G401 (cell line): Measurements from ENCODE around the gene PRKCA. TPM values are rescaled to one million over a fixed set of nuclear protein-coding genes. Genes with fewer than 3 reads are reported as not detected.
"Not testable (repeated sequence)": the region's sequence is repeated elsewhere in the genome, so short reads cannot be mapped to it uniquely, and the experiment has no call there.

Source experiments
- DNase-seq: peaks from one replicate; pipeline ENCODE4 v3.0.0-alpha.2; 2015; ENCODE audit warnings: low spot score
- in situ Hi-C: cut with HindIII; loops from 2 replicates; pipeline ENCODE4 v1.10.0; 2016; ENCODE audit warnings: low sequenced_read_pairs, mixed read lengths
- total RNA-seq: library from RNA; depleted of rRNA; stranded (reverse); fragments of >200 nt; shearing (Covaris generic); gene quantifications from 2 replicates; pipeline ENCODE4 v1.2.3, GENCODE V29; 2014

PRKCA gene
- total RNA-seq, 1 experiment from 2014 or later = 44.7 TPM

DNA sequence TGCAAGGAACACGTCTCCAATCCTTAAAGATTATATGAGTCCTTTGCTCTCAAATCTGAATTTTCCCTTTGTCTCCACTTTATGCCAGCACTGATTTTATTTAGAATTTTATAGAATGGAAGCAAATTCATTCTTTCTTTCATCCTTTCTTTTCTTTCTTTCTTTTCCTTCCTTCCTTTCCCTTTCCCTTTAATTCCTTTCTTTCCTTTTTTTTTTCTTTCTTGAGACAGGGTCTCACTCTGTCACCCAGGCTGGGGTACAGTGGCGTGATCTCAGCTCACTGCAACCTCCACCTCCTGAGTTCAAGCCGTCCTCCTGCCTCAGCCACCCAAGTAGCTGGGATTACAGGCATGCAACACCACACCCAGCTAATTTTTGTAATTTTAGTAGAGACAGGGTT lies 187.2 kb downstream of the PRKCA start:
- DNase-seq, in situ Hi-C loops: not testable (repeated sequence)

DNA sequence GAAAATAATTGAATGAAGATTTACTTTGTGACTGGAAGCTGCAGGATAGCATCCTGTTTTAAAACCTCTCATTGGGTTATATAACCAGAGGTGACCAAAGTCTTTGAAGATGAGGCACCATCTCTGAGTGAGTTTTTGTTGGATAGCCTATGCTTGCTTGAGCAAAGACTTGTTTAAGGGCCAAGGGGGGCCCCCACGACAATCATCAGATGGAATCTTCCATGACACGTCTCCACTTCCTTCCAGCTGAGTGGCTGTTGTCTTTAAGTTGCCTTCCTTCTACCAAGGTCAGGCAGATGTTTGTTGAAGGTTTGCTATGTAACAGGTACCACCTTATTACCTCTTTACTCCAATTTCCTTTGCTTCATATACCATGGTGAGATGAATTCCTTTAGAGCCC lies 188.8 kb downstream of the PRKCA start:
- in situ Hi-C loops = no loop called here
- no peak for DNase-seq

DNA sequence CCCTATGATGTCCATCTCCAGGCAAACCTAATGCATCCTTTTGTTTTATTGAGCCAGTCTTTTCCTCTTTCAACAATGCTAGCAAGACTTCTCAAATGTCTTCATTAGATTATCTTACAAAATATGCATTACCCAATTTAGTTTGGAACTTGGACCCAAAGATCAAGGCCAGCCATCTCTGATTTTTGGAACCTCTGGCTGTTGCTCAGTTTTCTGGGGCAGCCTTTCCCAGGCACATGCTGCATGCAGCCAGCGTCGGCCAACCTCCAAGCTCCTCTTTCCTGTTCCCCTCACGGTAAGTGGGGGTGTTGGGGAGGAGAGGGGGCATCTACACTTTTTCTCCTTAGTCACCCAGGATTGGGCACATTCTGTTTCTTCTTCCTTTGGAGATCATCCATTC lies 189.3 kb downstream of the PRKCA start:
- in situ Hi-C loops = no loop called here
- no peak for DNase-seq

DNA sequence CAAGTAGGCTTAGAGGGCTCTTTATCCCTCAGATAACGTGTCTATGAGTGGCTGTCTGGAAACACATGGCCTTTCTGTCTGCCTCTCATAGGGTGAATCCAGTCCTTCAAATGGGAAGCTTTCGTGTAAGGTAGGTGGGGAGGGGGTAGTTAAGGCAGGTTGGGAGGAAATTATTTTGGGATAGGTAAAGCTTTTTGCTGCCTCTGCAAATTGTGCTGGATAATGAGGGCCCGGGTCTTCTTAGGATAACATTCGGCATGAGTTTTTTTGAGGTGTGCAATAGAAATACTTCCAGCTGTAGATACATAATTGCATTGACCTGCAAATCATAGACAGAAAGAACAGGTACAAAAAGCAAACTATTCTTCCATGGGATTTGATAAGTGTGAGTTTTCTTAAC lies 189.7 kb downstream of the PRKCA start:
- in situ Hi-C loops = no loop called here
- DNase-seq = no peak

- in situ Hi-C loops = no loop called here
- DNase-seq = no peak
These were observed 190.2 kb downstream of the PRKCA start for GRCh38 chr17:66492561-66493005.

GRCh38 chr17:66493283-66494019 lies 191.0 kb downstream of the PRKCA start:
- DNase-seq = no peak
- in situ Hi-C loops = no loop called here

GRCh38 chr17:66494023-66494803 lies 191.8 kb downstream of the PRKCA start:
- in situ Hi-C loops = no loop called here
- DNase-seq = no peak

- in situ Hi-C loops = no loop called here
- DNase-seq = no peak
These were observed 192.6 kb downstream of the PRKCA start for GRCh38 chr17:66495035-66495434.

- in situ Hi-C loops = no loop called here
- DNase-seq = no peak
These were observed 193.9 kb downstream of the PRKCA start for GRCh38 chr17:66496306-66496705.

DNA sequence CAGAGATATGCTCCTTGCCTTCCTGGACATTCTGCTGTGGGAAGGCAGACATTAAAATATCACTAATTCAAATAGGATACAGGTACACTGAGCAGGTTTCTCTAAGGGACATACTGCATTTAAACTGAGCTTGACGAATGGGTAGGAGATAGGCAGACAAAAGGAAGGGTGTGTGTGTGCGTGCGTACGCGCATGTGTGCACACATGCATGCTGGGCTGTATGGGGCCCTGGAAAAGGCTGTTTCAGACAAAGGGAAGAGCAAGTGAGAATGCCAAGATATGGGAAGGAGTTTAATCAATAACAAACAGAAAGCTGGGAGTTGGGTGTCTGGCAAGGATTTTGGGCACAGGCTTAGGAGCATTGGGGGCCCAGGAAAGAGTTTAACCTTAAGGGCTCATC lies 196.2 kb downstream of the PRKCA start:
- DNase-seq = no peak
- in situ Hi-C loops = no loop called here

DNA sequence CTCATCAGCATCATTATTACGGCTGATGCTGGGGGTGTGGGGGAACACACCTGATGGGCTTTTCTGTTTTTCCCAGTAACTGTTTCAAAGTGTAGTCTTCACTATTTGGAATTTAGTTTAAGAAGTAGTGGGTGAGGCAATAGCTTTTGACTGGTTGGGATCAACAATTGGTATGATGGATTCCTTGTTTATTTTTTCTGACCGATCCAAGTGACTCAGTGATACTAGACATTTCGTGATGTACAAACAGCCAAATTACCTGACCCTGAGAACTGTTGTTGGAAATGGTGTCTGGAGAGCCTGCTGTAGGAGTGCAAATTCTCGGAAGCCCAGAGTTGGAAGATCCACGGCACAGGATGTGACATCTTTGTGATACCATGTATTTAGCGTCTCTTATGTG lies 204.2 kb downstream of the PRKCA start:
- in situ Hi-C loops = no loop called here

GRCh38 chr17:66507103-66507923 lies 204.9 kb downstream of the PRKCA start:
- DNase-seq = no peak
- in situ Hi-C loops = no loop called here

More for the DNA sequence above, 204.2 kb downstream of the PRKCA start:
- DNase-seq = no peak

GRCh38 chr17:66507982-66508760 lies 205.8 kb downstream of the PRKCA start:
- in situ Hi-C loops = no loop called here

GRCh38 chr17:66508896-66509844 lies 206.8 kb downstream of the PRKCA start:
- in situ Hi-C loops = no loop called here
- DNase-seq = no peak

More at GRCh38 chr17:66507982-66508760, 205.8 kb downstream of the PRKCA start:
- no peak for DNase-seq

- in situ Hi-C loops = no loop called here
- no peak for DNase-seq
These were observed 207.5 kb downstream of the PRKCA start for GRCh38 chr17:66509926-66510325.

DNA sequence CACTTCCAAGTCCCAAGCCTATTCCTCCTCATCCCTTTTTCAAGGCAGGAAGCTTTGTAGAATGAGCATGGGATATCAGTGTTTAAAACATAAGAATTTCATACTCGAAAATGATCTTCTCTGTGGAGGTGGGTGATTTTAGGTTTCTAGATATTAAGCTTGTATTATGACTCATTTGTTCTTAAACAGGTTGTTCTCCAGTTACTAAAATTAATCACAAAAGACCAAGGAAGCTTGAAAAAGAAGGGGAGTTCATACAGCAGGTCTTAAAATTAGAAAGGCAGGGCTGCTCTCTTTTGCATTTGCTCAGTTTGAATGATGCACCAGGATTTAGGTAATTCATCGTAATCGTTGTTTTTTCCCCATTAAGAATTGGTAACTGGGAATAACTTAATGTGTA lies 208.7 kb downstream of the PRKCA start:
- DNase-seq = no peak
- in situ Hi-C loops = no loop called here

DNA sequence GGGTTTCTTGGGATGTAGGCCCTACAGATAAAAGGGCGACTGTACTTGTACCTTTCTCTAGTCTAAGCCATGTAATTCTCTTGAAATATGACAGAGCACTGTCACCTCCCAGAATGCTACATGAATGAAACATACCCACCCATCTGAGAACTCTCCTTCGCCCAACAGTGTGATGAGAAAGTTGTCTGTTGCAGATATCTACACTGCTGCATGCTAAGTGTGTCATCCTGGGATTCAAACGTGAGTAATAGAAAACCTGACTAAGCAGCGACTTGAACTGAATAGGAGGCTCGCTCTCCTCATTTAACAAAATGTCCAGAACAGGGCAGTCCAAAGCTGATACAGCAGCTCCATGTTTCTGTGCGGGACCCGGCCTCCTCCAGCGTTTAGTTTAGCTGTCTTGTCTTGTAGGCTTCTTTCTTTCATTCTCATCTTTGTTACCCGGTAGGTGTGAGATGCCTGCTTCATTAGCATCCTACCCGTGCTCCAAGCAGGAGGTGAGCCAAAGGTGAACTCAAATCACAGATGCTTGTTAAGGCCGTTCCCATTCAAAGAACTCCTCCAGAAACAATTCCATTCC lies 211.9 kb downstream of the PRKCA start:
- in situ Hi-C loops = no loop called here
- no peak for DNase-seq

- no peak for DNase-seq
- in situ Hi-C loops = no loop called here
These were observed 213.6 kb downstream of the PRKCA start for GRCh38 chr17:66515974-66516373.
